ENCODE measurements around the gene DLGAP3. TPM values are rescaled to one million over a fixed set of nuclear protein-coding genes. Genes with fewer than 3 reads are reported as not detected.
"Not testable (repeated sequence)": the region's sequence is repeated elsewhere in the genome, so short reads cannot be mapped to it uniquely, and the experiment has no call there.

DLGAP3 gene
- total RNA-seq, 1 donor = not detected

DNA sequence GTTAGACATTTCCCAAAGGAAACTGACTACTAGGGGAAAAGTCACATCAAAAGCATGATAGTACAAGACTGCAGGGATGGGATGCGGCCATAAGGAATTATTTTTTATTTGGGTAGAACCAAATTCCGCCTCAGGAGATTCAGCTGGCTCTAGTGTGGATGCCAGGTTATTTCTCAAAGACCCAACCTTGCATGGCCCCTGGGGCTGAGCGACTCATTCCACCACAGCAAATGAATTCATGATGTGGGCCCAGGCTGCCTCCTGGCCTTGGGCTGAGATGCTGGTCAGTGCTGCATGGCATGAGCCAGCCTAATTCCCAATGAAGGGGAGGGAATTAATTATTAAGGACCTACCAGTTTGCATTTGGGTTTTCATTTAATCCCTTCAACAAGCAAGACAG is 43.9 kb upstream of the DLGAP3 start:
- peak; percentile 79 for DNase-seq (ENCODE audit: insufficient read length, low spot score, missing footprints)
- TF ChIP-seq, protein P1, sequence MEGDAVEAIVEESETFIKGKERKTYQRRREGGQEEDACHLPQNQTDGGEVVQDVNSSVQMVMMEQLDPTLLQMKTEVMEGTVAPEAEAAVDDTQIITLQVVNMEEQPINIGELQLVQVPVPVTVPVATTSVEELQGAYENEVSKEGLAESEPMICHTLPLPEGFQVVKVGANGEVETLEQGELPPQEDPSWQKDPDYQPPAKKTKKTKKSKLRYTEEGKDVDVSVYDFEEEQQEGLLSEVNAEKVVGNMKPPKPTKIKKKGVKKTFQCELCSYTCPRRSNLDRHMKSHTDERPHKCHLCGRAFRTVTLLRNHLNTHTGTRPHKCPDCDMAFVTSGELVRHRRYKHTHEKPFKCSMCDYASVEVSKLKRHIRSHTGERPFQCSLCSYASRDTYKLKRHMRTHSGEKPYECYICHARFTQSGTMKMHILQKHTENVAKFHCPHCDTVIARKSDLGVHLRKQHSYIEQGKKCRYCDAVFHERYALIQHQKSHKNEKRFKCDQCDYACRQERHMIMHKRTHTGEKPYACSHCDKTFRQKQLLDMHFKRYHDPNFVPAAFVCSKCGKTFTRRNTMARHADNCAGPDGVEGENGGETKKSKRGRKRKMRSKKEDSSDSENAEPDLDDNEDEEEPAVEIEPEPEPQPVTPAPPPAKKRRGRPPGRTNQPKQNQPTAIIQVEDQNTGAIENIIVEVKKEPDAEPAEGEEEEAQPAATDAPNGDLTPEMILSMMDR (IDR thresholded peaks at IDR 0.05; ENCODE audit: extremely low read depth, low read depth, low read length) = no peak
- no peak overlapping the region for H2AFZ ChIP-seq (ENCODE audit: low read length)
- H3K36me3 ChIP-seq (ENCODE audit: insufficient read depth, low read length) = no peaks in the 10 kb centered on the region
- H3K4me2 ChIP-seq (ENCODE audit: insufficient read depth, low read length) = no peak overlapping the region
- no peaks in the 10 kb centered on the region for H3K9me3 ChIP-seq (ENCODE audit: low read depth, low read length)
- H3K27me3 ChIP-seq (ENCODE audit: insufficient read depth, low read length) = no peaks in the 10 kb centered on the region
- H4K20me1 ChIP-seq (ENCODE audit: insufficient read depth, low read length) = peaks cover 3% of the 10 kb centered on the region
- no peaks in the 10 kb centered on the region for H3K4me1 ChIP-seq (ENCODE audit: insufficient read depth, low read length)
- no peak overlapping the region for H3K27ac ChIP-seq (ENCODE audit: low read depth, low read length)
- H3K79me2 ChIP-seq (ENCODE audit: insufficient read depth, low read length) = no peaks in the 10 kb centered on the region
- H3K4me3 ChIP-seq (ENCODE audit: insufficient read depth, low read length) = no peak overlapping the region

DNA sequence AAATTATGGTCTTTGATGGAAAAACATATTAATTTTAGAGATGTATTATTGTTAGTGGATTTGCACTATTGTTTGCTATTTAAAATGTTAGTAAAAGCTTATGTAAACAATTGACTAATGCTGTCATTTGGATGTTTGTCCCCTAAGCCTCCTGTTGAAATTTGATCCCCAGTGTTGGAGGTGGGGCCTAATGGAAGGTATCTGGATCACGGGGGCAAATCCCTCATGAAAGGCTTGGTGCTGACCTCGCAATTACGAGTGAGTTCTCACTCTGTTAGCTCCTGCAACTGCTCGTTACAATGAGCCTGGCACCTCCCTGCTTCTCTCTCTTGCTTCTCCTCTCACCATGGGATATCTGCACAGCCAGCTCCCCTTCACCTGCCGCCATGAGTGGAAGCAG is 41.4 kb upstream of the DLGAP3 start:
- no peak overlapping the region for H3K4me2 ChIP-seq (ENCODE audit: insufficient read depth, low read length)
- no peaks in the 10 kb centered on the region for H3K9me3 ChIP-seq (ENCODE audit: low read depth, low read length)
- TF ChIP-seq, protein P1 (IDR thresholded peaks at IDR 0.05; ENCODE audit: extremely low read depth, low read depth, low read length) = no peak
- H3K36me3 ChIP-seq (ENCODE audit: insufficient read depth, low read length) = no peaks in the 10 kb centered on the region
- H3K4me1 ChIP-seq (ENCODE audit: insufficient read depth, low read length) = no peaks in the 10 kb centered on the region
- no peak for DNase-seq (ENCODE audit: insufficient read length, low spot score, missing footprints)
- H2AFZ ChIP-seq (ENCODE audit: low read length) = no peak overlapping the region
- no peaks in the 10 kb centered on the region for H3K79me2 ChIP-seq (ENCODE audit: insufficient read depth, low read length)
- no peak overlapping the region for H3K27ac ChIP-seq (ENCODE audit: low read depth, low read length)
- no peak overlapping the region for H3K4me3 ChIP-seq (ENCODE audit: insufficient read depth, low read length)
- H4K20me1 ChIP-seq (ENCODE audit: insufficient read depth, low read length) = no peaks in the 10 kb centered on the region
- H3K27me3 ChIP-seq (ENCODE audit: insufficient read depth, low read length) = no peaks in the 10 kb centered on the region

DNA sequence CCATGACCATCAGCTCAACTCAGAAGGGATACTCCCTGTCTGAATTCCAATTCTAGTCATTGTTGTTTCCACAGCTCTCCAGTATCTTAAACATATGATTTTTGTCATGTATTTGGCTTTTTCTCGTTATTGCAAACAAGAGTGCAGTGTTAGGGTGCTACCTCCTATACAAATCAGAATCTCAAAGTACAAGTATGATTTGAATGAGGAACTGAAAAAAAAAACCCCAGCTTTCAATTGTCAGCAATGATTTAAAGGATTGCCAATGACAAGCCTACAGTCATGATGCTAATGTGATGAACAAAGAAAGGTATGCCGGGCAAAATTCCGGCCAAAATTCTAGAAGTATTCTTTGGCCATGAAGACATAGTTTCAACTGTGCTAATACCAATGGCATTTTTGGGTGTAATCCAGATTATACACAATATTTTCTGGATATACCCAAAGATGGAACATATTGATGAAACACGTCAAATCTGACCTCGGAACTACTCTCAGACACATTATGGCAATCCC is 40.8 kb upstream of the DLGAP3 start:
- Histone ChIP-seq H2AFZ (ENCODE audit: low read length) (no peak overlapping the region), H3K27me3 (ENCODE audit: insufficient read depth, low read length) (no peaks in the 10 kb centered on the region), H3K27ac (ENCODE audit: low read depth, low read length) (no peak overlapping the region), H3K79me2 (ENCODE audit: insufficient read depth, low read length) (no peaks in the 10 kb centered on the region), H3K4me3 (ENCODE audit: insufficient read depth, low read length) (no peak overlapping the region), H3K4me1 (ENCODE audit: insufficient read depth, low read length) (no peaks in the 10 kb centered on the region), H3K9me3 (ENCODE audit: low read depth, low read length) (no peaks in the 10 kb centered on the region), H3K36me3 (ENCODE audit: insufficient read depth, low read length) (no peaks in the 10 kb centered on the region), H4K20me1 (ENCODE audit: insufficient read depth, low read length) (no peaks in the 10 kb centered on the region), H3K4me2 (ENCODE audit: insufficient read depth, low read length) (no peak overlapping the region)
- DNase-seq (ENCODE audit: insufficient read length, low spot score, missing footprints) = no peak
- TF ChIP-seq, protein P1 (IDR thresholded peaks at IDR 0.05; ENCODE audit: extremely low read depth, low read depth, low read length) = no peak

DNA sequence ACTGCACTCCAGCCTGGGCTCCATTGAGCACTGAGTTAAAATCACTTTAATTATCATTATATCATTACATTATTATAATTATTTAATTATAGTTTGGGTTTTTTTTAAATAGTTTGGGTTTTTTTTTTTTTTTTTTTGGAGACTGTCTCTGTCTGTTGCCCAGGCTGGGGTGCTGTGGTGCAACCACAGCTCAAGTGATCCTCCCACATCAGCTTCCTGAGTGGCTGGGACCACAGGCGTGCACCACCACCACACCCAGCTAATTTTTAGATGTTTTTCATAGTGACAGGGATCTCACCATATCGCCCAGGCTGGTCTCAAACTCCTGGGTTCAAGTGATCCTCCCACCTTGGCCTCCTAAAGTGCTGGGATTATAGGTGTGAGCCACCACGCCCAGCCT is 38.8 kb upstream of the DLGAP3 start:
- not testable (repeated sequence) for DNase-seq (ENCODE audit: insufficient read length, low spot score, missing footprints); H3K36me3 ChIP-seq (ENCODE audit: insufficient read depth, low read length); H3K27ac ChIP-seq (ENCODE audit: low read depth, low read length); H4K20me1 ChIP-seq (ENCODE audit: insufficient read depth, low read length); H3K4me1 ChIP-seq (ENCODE audit: insufficient read depth, low read length); H3K27me3 ChIP-seq (ENCODE audit: insufficient read depth, low read length); H3K9me3 ChIP-seq (ENCODE audit: low read depth, low read length); H2AFZ ChIP-seq (ENCODE audit: low read length); H3K4me2 ChIP-seq (ENCODE audit: insufficient read depth, low read length); H3K79me2 ChIP-seq (ENCODE audit: insufficient read depth, low read length); H3K4me3 ChIP-seq (ENCODE audit: insufficient read depth, low read length)

DNA sequence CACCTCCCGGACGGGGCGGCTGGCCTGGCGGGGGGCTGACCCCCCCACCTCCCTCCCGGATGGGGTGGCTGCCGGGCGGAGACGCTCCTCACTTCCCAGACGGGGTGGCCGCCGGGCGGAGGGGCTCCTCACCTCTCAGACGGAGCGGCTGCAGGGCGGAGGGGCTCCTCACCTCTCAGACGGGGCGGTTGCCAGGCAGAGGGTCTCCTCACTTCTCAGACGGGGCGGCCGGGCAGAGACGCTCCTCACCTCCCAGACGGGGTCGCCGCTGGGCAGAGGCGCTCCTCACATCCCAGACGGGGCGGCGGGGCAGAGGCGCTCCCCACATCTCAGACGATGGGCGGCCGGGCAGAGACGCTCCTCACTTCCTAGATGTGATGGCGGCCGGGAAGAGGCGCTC is 38.2 kb upstream of the DLGAP3 start:
- H3K27me3 ChIP-seq (ENCODE audit: insufficient read depth, low read length); H2AFZ ChIP-seq (ENCODE audit: low read length); H3K36me3 ChIP-seq (ENCODE audit: insufficient read depth, low read length); H3K9me3 ChIP-seq (ENCODE audit: low read depth, low read length); DNase-seq (ENCODE audit: insufficient read length, low spot score, missing footprints); H3K79me2 ChIP-seq (ENCODE audit: insufficient read depth, low read length); H3K4me2 ChIP-seq (ENCODE audit: insufficient read depth, low read length); H4K20me1 ChIP-seq (ENCODE audit: insufficient read depth, low read length); H3K27ac ChIP-seq (ENCODE audit: low read depth, low read length); H3K4me3 ChIP-seq (ENCODE audit: insufficient read depth, low read length); H3K4me1 ChIP-seq (ENCODE audit: insufficient read depth, low read length): not testable (repeated sequence)
